HG03558 (cell line): Measurements from ENCODE around the gene SLC6A8.

Experiments used
- ATAC-seq: cut with Tn5 transposase; IDR thresholded peaks from one replicate; pipeline ENCODE4 v1.9.1; 2021; ENCODE audit warnings: moderate number of reproducible peaks; ENCODE audit not compliant: unreplicated experiment; ENCODE audit errors: extremely low read depth

The SLC6A8 gene

DNA sequence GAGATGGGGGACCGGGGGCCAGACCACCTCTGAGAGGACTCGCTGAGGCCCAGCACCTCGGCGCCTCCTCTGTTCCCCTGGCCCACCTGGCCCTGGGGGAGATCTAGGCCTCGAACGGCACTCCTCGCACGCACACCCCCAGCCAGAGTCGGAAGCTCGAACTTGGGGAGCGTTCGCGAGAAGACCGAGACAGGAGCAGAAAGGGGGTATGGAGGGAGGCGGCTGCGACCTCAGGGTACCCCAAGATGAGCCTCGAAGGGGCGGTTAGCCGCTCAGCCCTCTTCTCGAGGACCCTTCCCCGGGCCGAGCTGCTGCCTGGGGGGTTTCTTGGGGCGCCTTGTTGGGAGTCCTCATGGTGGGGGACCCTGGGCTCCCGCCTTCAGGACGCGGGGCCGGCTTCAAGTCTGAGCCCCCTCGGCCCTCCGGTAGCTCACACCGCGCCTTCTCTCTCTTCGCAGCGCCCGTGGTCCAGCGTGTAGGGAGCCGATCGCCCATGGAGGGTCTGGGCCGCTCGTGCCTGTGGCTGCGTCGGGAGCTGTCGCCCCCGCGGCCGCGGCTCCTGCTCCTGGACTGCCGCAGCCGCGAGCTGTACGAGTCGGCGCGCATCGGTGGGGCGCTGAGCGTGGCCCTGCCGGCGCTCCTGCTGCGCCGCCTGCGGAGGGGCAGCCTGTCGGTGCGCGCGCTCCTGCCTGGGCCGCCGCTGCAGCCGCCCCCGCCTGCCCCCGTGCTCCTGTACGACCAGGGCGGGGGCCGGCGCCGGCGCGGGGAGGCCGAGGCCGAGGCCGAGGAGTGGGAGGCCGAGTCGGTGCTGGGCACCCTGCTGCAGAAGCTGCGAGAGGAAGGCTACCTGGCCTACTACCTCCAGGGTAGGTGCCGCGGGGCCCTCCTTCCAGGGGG, 40.0 kb upstream of the SLC6A8 start:
- no peak for ATAC-seq

GRCh38 chrX:153648358-153649177, 39.2 kb upstream of the SLC6A8 start:
- ATAC-seq = no peak

DNA sequence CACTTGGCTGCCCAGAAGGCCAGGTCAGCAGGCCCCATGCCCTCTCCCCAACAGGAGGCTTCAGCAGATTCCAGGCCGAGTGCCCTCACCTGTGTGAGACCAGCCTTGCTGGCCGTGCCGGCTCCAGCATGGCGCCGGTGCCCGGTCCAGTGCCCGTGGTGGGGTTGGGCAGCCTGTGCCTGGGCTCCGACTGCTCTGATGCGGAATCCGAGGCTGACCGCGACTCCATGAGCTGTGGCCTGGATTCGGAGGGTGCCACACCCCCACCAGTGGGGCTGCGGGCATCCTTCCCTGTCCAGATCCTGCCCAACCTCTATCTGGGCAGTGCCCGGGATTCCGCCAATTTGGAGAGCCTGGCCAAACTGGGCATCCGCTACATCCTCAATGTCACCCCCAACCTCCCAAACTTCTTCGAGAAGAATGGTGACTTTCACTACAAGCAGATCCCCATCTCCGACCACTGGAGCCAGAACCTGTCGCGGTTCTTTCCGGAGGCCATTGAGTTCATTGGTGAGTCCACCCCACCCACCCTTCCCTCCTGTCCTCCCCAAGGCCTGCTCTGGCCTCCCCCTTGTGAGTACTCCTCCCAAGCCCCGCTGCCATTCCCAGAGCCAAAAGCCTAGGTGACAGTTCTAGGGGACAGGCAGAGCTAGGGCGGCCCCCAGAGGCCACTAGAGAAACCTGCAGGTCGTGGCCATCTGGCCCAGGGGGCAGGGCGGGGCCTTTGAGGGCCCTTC, 38.4 kb upstream of the SLC6A8 start:
- no peak for ATAC-seq

DNA sequence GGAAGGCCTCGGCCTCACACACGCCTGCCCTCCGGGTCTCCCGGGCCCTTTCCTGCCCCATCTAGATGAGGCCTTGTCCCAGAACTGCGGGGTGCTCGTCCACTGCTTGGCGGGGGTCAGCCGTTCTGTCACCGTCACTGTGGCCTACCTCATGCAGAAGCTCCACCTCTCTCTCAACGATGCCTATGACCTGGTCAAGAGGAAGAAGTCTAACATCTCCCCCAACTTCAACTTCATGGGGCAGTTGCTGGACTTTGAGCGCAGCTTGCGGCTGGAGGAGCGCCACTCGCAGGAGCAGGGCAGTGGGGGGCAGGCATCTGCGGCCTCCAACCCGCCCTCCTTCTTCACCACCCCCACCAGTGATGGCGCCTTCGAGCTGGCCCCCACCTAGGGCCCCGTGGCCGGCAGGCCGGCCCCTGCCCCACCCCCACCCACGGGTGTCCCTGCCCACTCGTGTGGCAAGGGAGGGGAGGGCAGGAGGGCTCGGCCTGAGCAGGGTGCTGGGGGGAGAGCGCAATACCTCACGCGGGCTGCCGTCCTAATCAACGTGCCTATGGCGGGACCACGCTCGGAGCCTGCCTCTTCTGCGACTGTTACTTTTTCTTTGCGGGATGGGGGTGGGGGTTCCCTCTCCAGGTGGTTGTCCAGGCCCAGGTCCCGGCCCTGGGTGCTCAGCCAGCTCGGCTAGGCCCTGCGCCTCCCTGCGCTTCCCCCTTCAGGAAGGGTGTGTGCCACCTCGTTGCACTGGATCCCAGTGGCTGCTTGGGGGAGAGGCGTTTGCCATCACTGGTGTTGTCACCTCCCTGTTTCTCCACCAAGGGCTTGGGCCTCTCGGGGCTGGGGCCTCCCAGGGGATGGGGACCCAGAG, 37.6 kb upstream of the SLC6A8 start:
- no peak for ATAC-seq

- ATAC-seq = no peak
Measured at GRCh38 chrX:153650959-153651358, 36.8 kb upstream of the SLC6A8 start.

DNA sequence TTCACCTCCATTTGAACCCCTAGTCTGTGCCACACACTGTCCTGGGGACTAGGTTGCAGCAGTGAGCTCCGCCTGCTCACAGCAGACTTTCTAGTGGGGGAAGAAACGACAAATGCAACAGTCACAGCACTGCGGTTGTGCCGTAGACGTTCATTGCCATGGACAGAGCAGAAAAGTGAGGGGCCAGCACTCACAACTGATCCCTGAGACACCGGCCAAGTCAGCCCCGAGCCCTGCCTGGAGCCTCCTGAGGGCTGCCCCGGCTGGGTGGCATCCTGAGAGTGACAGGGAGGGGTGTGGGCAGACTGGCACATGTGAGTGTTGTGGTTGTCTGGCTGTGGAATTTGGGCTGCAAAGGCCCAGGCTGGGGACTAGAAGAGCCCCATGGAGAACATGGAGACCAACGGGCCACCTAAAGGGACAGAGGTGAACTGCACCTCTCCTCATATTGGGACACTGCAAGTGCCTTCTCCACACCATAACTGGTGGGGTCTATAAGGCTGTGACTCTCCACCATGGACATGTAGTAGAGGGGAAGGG, 36.1 kb upstream of the SLC6A8 start:
- no peak for ATAC-seq

DNA sequence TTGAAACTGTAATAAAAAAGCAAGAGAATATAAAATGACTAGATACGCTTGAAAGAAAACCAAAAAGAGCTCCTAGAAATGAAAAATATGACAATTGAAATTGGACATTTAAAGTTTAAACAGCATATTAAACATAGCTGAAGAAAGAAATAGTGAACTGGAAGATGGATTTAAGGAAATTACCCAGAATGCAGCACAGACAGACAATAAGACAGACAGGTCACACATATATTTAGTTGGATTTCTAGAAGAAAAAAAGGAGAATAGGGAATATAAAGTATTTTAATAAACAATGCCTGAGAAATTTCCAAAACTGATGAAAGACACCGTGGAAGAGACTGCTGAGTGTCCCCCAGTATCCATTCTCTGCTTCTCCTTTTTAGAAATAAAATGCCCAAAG, 34.2 kb upstream of the SLC6A8 start:
- ATAC-seq = no peak

DNA sequence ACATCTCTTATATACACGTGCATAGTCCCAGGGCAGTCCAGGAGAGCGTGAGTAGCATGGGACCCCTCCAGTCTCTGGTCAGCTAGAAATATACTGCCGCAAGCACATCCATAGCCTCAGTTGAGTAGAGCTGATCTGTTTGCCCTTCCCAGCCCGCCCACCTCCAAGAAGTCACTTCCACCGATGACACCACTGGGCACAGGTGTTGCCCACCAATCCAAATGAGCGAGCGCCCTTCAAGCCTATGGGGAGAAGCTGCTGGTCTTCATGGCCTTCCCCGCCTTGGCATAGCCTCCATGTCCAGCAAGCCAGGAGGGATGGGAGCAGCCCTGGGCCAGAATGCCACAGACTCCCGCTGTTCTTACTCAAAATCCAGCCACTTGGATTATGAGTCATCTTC, 30.6 kb upstream of the SLC6A8 start:
- no peak for ATAC-seq

DNA sequence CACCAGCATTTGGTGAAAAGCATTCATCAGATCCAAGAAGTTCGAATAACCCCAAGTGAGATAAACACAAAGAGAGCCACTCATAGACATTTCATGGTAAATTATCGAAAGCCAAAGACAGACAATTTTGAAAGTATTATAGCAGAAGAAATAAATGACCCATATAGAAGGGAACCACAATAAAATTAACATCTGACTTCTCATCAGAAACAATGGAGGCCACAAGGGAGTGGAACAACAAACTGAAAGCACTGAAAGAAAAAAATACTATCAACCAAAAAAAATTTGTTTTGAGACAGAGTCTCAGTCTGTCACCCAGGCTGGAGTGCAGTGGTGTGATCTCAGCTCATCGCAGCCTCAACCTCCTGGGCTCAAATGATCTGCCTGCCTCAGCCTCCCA, 28.5 kb upstream of the SLC6A8 start:
- ATAC-seq = no peak

- ATAC-seq = no peak
Measured at GRCh38 chrX:153662266-153662665, 25.5 kb upstream of the SLC6A8 start.

DNA sequence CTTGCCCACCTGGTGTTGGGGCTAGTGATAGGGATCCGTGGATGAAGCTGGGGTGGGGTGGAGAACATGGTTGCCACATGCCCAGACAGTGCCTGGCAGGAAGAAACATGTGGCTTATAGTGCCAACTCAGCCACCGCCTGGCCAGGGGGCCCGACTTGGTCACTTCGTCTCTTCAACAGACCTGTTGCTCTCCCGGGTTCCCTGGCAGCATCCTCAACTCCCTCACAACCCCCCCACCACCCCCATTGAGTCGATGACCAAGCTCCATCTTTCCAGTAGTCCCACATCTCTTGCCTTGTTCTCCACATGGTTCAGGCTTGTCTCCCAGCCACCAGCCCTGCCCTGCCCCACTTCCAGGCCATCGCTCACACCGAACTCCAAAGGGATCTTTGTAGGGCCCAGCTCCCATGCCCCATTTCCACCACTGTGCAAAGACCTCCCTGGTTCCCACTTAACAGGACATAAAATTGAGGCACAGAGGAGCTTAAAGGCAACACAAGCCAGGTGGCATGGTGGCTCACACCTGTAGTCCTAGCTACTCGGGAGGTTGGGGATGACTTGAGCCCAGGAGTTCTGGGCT, 21.9 kb upstream of the SLC6A8 start:
- ATAC-seq = no peak

DNA sequence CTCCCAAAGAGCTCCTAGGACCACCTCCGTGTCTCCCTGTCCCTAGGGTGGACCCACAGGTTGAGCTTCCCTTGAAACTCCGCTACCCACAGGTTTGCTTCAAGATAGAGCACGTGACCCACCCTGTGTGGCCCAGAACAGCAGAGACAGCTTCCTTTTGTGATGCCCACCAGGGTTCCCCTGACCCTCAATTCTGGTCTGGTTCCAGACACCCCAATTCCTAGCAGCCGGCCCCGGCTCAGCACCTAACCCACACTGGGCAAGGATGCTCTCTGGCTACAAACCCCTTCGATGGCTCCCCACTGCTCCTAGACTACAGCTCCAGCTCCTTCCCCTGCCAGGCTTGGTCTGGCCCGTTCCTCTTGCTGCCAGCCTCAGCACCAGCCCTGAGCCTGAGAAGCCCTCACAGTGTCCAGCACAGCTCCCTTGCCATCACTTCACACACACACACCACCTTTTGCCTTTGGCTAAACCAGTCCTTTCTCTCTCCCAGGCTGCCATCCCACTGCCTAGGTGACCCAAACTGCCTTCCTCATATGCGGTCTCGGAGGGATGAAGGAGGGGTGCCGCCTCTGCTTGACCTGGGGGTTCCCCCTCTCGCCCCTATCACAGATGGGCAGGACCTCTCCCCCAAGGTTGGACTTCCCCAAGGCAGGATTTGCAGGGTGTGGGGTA, 20.3 kb upstream of the SLC6A8 start:
- ATAC-seq = no peak

- no peak for ATAC-seq
Measured at GRCh38 chrX:153667956-153668396, 19.8 kb upstream of the SLC6A8 start.

DNA sequence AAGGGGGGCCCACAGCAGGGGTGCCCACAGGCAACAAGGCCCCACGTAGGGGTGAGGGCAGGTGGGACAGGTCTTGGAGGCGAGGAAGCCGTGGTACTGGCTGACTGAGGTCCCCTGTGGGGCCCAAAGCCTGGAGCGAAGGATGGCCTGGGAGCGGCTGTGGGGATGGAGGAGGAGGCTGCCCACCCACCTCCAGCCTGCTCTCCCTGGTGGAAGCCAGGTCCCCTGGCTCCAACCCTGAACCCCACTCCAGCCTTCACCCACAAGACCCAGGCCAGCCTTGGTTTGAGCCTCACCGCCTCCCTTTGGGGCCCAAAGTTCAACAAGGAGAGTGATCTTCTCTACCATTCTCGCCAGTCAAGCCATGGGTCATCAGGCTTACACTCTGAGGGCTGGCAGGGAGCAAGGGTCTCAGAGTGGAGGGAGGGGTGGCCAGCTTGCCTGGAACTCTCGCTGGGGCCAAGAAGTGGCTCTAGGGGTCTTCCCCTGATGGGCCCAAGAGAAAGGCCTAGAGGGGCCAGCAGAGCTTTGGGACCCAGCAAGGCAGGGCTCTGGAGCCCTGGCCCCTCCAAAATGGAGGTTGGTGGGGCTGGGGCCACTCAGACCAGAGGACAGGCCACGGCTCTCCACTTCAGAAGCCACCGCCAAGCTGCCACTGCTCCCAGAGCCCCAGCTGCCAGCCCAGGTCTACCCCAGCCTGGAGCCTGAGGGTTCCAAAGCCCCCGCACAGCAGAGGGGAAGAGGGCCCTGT, 19.1 kb upstream of the SLC6A8 start:
- ATAC-seq = no peak

GRCh38 chrX:153669174-153669890, 18.4 kb upstream of the SLC6A8 start:
- ATAC-seq = no peak

GRCh38 chrX:153669901-153670731, 17.6 kb upstream of the SLC6A8 start:
- no peak for ATAC-seq
